VCaP (cell line): ENCODE measurements around the gene VSIR.

Source experiments
- H3K27ac ChIP-seq: fragments of 450-650 bp; 2 replicates; pipeline ENCODE4 v1.5.1; 2017
- CTCF ChIP-seq: fragments of 450-650 bp; conservative IDR thresholded peaks from 2 replicates; pipeline ENCODE4 v1.5.1; 2017; ENCODE audit warnings: mild to moderate bottlenecking, moderate library complexity

Gene VSIR

DNA sequence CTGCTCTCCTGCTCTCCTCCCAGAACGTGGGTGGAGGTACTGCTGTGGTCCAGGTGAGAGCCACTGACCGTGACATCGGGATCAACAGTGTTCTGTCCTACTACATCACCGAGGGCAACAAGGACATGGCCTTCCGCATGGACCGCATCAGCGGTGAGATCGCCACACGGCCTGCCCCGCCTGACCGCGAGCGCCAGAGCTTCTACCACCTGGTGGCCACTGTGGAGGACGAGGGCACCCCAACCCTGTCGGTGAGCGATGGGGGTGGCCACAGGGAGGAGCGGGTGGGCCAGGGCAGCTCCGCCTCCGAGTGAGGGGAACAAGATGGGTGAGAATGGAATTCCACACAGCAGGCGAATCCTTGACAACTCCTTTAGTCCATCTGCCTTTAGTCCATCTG lies 31.6 kb downstream of the VSIR start:
- no peak for TF ChIP-seq CTCF
- no peak overlapping the region for H3K27ac ChIP-seq

- no peak for TF ChIP-seq CTCF
- no peak overlapping the region for H3K27ac ChIP-seq
Observed at GRCh38 chr10:71741029-71741428, 32.3 kb downstream of the VSIR start.

- no peak overlapping the region for H3K27ac ChIP-seq
- no peak for TF ChIP-seq CTCF
Observed at GRCh38 chr10:71740069-71740653, 33.2 kb downstream of the VSIR start.

GRCh38 chr10:71739358-71739900 lies 33.9 kb downstream of the VSIR start:
- TF ChIP-seq CTCF = no peak
- H3K27ac ChIP-seq = no peak overlapping the region

GRCh38 chr10:71737834-71738197 lies 35.5 kb downstream of the VSIR start:
- no peak for TF ChIP-seq CTCF
- peak overlapping the region; percentile 61 for H3K27ac ChIP-seq

GRCh38 chr10:71737001-71737833 lies 36.1 kb downstream of the VSIR start:
- TF ChIP-seq CTCF = no peak

DNA sequence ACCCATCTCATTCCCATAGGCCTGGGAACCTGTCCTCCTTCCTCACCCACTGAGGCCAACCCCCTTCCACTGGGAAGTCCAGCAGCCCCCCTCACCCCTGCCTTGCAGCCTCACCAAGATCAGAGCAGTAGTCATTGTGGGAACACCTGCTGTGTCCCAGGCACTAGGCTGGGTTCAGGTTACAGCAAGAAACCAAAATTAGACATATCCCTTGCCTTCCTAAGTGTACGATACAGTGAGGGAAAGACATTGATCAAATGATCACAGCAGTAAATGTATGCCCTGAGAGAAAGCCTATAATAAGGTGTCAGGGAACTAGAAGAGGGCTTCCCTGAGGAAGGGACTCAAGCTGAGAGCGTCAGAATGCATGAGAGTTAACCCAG lies 36.8 kb downstream of the VSIR start:
- TF ChIP-seq CTCF = no peak
- peak overlapping the region; percentile 61 for H3K27ac ChIP-seq

More at GRCh38 chr10:71737001-71737833, 36.1 kb downstream of the VSIR start:
- peak overlapping the region; percentile 61 for H3K27ac ChIP-seq
